Measurements from ENCODE around the gene RARB.

The RARB gene

DNA sequence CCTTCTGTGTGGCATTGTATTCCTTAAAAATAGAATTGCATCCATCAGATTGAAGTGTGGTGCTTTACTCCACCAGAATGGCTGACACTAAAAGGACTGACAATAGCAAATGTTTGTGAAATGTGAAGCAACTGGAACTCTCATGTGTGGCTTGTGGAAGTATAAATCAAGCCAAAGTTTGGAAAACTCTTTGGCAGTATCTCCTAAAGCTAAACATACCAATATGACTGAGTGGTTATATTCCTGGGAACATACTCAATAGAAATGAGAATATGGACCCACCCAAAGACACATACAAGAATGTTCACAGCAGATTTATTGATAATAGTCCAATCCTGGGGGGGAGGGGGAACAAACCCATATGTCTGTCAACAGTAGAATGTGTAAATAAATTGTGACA is 87.1 kb downstream of the RARB start:
- Histone ChIP-seq H3K4me3 (replicated peaks; ENCODE audit: low read depth, low read length) (no peak overlapping the region), H3K27me3 (replicated peaks; ENCODE audit: control insufficient read depth, insufficient read depth, low read length) (no peaks in the 10 kb centered on the region), H3K36me3 (ENCODE audit: control insufficient read depth, insufficient read depth, low read length) (no peaks in the 10 kb centered on the region)
- no peak for DNase-seq (ENCODE audit: extremely low read depth, insufficient read length)
- TF ChIP-seq, protein P1, sequence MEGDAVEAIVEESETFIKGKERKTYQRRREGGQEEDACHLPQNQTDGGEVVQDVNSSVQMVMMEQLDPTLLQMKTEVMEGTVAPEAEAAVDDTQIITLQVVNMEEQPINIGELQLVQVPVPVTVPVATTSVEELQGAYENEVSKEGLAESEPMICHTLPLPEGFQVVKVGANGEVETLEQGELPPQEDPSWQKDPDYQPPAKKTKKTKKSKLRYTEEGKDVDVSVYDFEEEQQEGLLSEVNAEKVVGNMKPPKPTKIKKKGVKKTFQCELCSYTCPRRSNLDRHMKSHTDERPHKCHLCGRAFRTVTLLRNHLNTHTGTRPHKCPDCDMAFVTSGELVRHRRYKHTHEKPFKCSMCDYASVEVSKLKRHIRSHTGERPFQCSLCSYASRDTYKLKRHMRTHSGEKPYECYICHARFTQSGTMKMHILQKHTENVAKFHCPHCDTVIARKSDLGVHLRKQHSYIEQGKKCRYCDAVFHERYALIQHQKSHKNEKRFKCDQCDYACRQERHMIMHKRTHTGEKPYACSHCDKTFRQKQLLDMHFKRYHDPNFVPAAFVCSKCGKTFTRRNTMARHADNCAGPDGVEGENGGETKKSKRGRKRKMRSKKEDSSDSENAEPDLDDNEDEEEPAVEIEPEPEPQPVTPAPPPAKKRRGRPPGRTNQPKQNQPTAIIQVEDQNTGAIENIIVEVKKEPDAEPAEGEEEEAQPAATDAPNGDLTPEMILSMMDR (IDR thresholded peaks at IDR 0.05; ENCODE audit: insufficient read depth, low read length, poor library complexity, severe bottlenecking) = no peak

DNA sequence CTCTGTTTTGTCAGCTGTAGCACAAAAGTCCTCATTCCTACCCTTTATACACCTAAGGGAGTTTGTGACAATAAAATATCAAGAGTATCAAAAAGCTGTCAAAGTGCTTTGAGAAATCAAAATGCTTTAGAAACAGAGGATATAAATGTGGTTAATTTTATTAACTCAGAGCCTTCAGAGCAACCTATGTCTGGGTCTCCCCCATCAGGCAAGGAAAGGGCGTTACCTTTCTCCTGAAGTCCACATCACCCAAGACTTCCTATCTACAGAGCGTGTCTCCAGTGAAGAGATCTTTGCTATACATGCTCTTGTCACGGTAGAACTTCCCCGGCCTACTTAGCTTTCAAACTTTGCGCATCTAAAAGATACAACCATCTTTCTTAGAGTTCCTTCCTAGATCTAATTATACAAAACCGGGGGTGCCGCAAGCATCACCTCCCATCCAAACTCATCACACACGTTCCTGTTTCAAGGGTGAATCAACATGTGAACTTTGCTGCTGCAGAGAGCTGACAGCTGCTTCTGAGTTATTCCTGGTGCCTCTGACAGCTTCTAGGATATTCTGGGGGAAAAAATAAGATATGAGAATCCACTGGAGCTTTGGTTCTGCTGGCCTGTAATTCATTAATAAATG is 93.0 kb downstream of the RARB start:
- Histone ChIP-seq H3K36me3 (ENCODE audit: control insufficient read depth, insufficient read depth, low read length) (no peaks in the 10 kb centered on the region), H3K27me3 (replicated peaks; ENCODE audit: control insufficient read depth, insufficient read depth, low read length) (no peaks in the 10 kb centered on the region), H3K4me3 (replicated peaks; ENCODE audit: low read depth, low read length) (no peak overlapping the region)
- TF ChIP-seq, protein P1 (IDR thresholded peaks at IDR 0.05; ENCODE audit: insufficient read depth, low read length, poor library complexity, severe bottlenecking) = no peak
- DNase-seq (ENCODE audit: extremely low read depth, insufficient read length) = no peak

DNA sequence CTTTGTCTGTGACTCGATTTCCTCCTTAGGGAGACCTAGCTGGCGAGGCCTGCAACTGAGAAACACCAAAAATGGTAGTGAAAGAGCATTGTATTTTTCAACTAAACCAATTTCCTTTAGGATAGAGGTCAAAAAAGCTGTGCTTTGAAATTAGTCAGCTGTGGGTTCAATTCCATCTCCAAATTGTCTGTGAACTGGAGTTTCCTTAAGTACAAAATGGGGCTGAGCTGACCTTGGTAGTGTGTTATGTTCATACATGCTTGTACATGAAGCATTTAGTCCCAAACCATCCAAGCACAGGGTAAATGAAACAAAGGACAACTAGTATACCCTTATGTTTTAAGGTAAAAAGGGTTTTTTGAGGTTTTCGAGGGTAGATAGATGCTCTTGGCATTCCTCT is 99.3 kb downstream of the RARB start:
- H3K36me3 ChIP-seq (ENCODE audit: control insufficient read depth, insufficient read depth, low read length) = no peaks in the 10 kb centered on the region
- no peak overlapping the region for H3K4me3 ChIP-seq (replicated peaks; ENCODE audit: low read depth, low read length)
- DNase-seq (ENCODE audit: extremely low read depth, insufficient read length) = no peak
- no peaks in the 10 kb centered on the region for H3K27me3 ChIP-seq (replicated peaks; ENCODE audit: control insufficient read depth, insufficient read depth, low read length)
- TF ChIP-seq, protein P1 (IDR thresholded peaks at IDR 0.05; ENCODE audit: insufficient read depth, low read length, poor library complexity, severe bottlenecking) = no peak

DNA sequence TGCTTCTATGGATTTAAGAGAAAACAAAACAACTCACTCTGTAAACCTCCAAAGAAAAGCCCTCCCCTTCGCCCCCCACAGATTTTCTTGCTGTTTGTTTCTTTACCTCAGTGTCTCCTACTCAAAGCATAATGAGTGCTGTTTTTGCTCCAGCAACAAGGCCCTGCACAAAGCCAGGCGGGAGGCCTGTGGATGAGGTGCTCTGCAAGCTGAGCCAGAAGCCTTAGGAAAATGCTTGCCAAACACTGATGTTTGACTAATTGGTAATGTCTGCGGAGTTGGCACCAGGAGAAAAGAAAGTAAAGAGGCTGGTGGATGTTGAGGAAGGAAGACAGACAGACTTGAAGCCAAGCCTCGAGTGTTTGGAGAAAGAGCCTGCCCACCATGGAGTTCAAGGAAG is 99.7 kb downstream of the RARB start:
- H3K27me3 ChIP-seq (replicated peaks; ENCODE audit: control insufficient read depth, insufficient read depth, low read length) = no peaks in the 10 kb centered on the region
- no peaks in the 10 kb centered on the region for H3K36me3 ChIP-seq (ENCODE audit: control insufficient read depth, insufficient read depth, low read length)
- TF ChIP-seq, protein P1 (IDR thresholded peaks at IDR 0.05; ENCODE audit: insufficient read depth, low read length, poor library complexity, severe bottlenecking) = no peak
- no peak for DNase-seq (ENCODE audit: extremely low read depth, insufficient read length)
- no peak overlapping the region for H3K4me3 ChIP-seq (replicated peaks; ENCODE audit: low read depth, low read length)

DNA sequence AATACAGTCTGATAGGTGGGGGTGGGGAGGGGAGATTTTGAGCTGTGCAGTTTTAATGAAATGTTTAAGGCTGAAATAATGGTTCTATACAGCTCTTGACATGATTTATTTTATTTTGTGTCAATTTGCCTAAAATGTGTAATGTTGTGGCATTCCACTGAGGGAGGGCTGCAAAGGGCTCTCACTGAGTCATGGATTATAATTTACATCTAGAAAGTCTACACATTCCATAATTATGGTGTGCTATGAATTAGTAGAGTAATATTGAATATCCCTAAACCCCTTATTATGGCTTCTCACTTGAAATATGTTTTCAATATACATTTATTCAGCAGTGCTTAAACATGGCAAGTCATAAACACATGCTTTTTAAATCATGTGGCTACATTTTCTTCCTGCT is 103.9 kb downstream of the RARB start:
- H3K4me3 ChIP-seq (replicated peaks; ENCODE audit: low read depth, low read length) = no peak overlapping the region
- TF ChIP-seq, protein P1 (IDR thresholded peaks at IDR 0.05; ENCODE audit: insufficient read depth, low read length, poor library complexity, severe bottlenecking) = no peak
- no peaks in the 10 kb centered on the region for H3K27me3 ChIP-seq (replicated peaks; ENCODE audit: control insufficient read depth, insufficient read depth, low read length)
- no peak for DNase-seq (ENCODE audit: extremely low read depth, insufficient read length)
- H3K36me3 ChIP-seq (ENCODE audit: control insufficient read depth, insufficient read depth, low read length) = no peaks in the 10 kb centered on the region

Measured in GM06990 (cell line).